ENCODE data around the gene CCDC141. TPM values are rescaled to one million over a fixed set of nuclear protein-coding genes. Genes with fewer than 3 reads are reported as not detected.

Gene CCDC141
- total and polyA plus RNA-seq, 2 experiments from 2014 or later: 11.7 to 13.4 TPM

DNA sequence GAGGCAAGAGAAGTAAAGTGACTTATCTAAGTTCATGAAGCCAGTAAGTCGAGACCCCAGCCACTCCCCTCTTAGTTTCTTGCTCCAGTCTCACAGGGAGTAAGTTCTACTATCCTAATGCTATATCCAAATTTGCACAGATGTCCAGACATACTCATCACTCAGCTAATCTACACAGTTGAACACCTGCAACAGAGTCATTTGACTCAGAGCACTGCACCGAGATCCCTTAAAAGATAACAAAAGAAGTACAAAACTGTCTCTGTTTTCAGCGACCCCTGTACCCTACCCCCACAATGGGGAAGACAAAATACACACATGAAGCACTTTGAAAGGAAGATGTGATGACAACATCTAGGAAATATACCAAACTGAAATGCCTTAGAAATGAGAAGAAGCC, 22.6 kb upstream of the CCDC141 start:
- Histone ChIP-seq H3K4me2 (no peak overlapping the region), H3K79me2 (replicated peaks; ENCODE audit: insufficient read depth) (no peaks in the 10 kb centered on the region), H4K20me1 (replicated peaks; ENCODE audit: insufficient read depth) (no peaks in the 10 kb centered on the region), H3K27ac (ENCODE audit: low read depth) (no peak overlapping the region), H2AFZ (no peak overlapping the region), H3K4me1 (ENCODE audit: insufficient read depth) (no peaks in the 10 kb centered on the region), H3F3A (replicated peaks; ENCODE audit: low read depth) (no peaks in the 10 kb centered on the region), H3K36me3 (ENCODE audit: insufficient read depth) (no peaks in the 10 kb centered on the region), H3K9me2 (ENCODE audit: insufficient read depth) (peaks cover 9% of the 10 kb centered on the region; the same call in 1 of the 2 replicates), H3K27me3 (ENCODE audit: insufficient read depth) (no peaks in the 10 kb centered on the region), H3K4me3 (no peak overlapping the region)
- Mint-ChIP-seq H3K9me3 (peaks cover 19% of the 10 kb centered on the region), H3K27ac (no peak overlapping the region), H3K4me1 (no peaks in the 10 kb centered on the region; the same call in 2 of the 3 replicates), H3K4me3 (no peak overlapping the region), H3K36me3 (ENCODE audit: low read depth) (peaks cover 7% of the 10 kb centered on the region), H3K27me3 (ENCODE audit: insufficient read depth, low read depth, poor library complexity) (no peaks in the 10 kb centered on the region)
- TF ChIP-seq POLR2AphosphoS5 (IDR thresholded peaks at IDR 0.05; ENCODE audit: low read depth): no peak
- no peak for TF ChIP-seq CTCF (conservative IDR thresholded peaks at IDR 0.05; ENCODE audit: low read depth in 2 of 2)
- TF ChIP-seq REST (IDR thresholded peaks at IDR 0.05; ENCODE audit: unreplicated experiment): no peak
- DNase-seq (ENCODE audit: low spot score) (no peak), ATAC-seq (no peak)

DNA sequence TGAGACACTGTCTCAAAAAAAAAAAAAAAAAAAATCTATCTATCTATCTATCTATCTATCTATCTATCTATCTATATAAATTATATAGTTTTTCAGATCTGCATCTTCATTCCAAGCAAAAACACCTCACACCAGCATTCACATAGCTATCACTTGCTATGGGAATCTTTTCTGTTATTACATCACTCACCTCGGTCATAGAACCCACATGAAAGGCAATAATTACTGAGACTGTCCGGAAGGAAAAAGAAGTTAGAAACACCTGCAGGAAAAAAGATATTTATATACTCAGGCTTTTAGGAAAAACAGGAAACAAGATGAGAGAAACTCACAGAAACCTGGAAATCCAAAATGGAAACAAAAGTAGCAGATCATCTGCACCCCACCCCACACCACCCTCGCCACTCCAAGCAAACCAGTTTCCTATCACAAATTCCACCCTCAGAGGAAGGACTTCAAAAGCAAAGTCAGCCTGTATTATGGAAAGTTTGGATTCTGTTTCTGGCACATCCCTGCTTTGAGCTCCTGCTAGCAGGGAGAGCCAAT, 21.9 kb upstream of the CCDC141 start:
- H3K4me3 Mint-ChIP-seq: no peak overlapping the region
- H3K4me3 ChIP-seq: no peak overlapping the region
- no peaks in the 10 kb centered on the region for H4K20me1 ChIP-seq (replicated peaks; ENCODE audit: insufficient read depth)
- H3K27ac Mint-ChIP-seq: no peak overlapping the region
- H3K27me3 Mint-ChIP-seq (ENCODE audit: insufficient read depth, low read depth, poor library complexity): no peaks in the 10 kb centered on the region
- H3K4me2 ChIP-seq: no peak overlapping the region
- H3K4me1 Mint-ChIP-seq: no peaks in the 10 kb centered on the region; the same call in 2 of the 3 replicates
- H3F3A ChIP-seq (replicated peaks; ENCODE audit: low read depth): no peaks in the 10 kb centered on the region
- H3K4me1 ChIP-seq (ENCODE audit: insufficient read depth): no peaks in the 10 kb centered on the region
- DNase-seq (ENCODE audit: low spot score): no peak
- peaks cover 6% of the 10 kb centered on the region; the same call in 1 of the 2 replicates for H3K9me2 ChIP-seq (ENCODE audit: insufficient read depth)
- no peak overlapping the region for H3K27ac ChIP-seq (ENCODE audit: low read depth)
- H3K27me3 ChIP-seq (ENCODE audit: insufficient read depth): no peaks in the 10 kb centered on the region
- no peak for ATAC-seq
- peaks cover 20% of the 10 kb centered on the region for H3K9me3 Mint-ChIP-seq
- no peak overlapping the region for H2AFZ ChIP-seq
- H3K36me3 ChIP-seq (ENCODE audit: insufficient read depth): no peaks in the 10 kb centered on the region; the same call in 1 of the 2 replicates
- no peaks in the 10 kb centered on the region for H3K79me2 ChIP-seq (replicated peaks; ENCODE audit: insufficient read depth)
- H3K36me3 Mint-ChIP-seq (ENCODE audit: low read depth): peaks cover 9% of the 10 kb centered on the region
- TF ChIP-seq STAT1 (IDR thresholded peaks at IDR 0.05; ENCODE audit: unreplicated experiment): no peak
- no peak for TF ChIP-seq JUNB (IDR thresholded peaks at IDR 0.05; ENCODE audit: unreplicated experiment)
- no peak for TF ChIP-seq CREB1 (CRISPR knock-in tag; IDR thresholded peaks at IDR 0.05; ENCODE audit: low read depth)
- no peak for TF ChIP-seq NANOG (IDR thresholded peaks at IDR 0.05; ENCODE audit: borderline replicate concordance)
- TF ChIP-seq ZNF114 (CRISPR knock-in tag; IDR thresholded peaks at IDR 0.05): no peak
- TF ChIP-seq EZH2 (IDR thresholded peaks at IDR 0.05; ENCODE audit: low read depth, unreplicated experiment): no peak
- no peak for TF ChIP-seq CTCF (conservative IDR thresholded peaks at IDR 0.05; ENCODE audit: low read depth in 2 of 2)
- no peak for TF ChIP-seq EZH2phosphoT487 (IDR thresholded peaks at IDR 0.05; ENCODE audit: unreplicated experiment)
- TF ChIP-seq ZNF331 (CRISPR knock-in tag; IDR thresholded peaks at IDR 0.05; ENCODE audit: low read depth): no peak
- TF ChIP-seq POLR2AphosphoS5 (IDR thresholded peaks at IDR 0.05; ENCODE audit: low read depth): no peak
- TF ChIP-seq, protein P1, sequence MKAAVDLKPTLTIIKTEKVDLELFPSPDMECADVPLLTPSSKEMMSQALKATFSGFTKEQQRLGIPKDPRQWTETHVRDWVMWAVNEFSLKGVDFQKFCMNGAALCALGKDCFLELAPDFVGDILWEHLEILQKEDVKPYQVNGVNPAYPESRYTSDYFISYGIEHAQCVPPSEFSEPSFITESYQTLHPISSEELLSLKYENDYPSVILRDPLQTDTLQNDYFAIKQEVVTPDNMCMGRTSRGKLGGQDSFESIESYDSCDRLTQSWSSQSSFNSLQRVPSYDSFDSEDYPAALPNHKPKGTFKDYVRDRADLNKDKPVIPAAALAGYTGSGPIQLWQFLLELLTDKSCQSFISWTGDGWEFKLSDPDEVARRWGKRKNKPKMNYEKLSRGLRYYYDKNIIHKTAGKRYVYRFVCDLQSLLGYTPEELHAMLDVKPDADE (IDR thresholded peaks at IDR 0.05): no peak

Data from GM23338 (cell line).